BE2C (cell line): ENCODE data around the gene PSMD5.

Experiments
- DNase-seq: peaks from one replicate; pipeline ENCODE4 v3.0.0-alpha.2; 2020
- H3K27me3 ChIP-seq: fragments of 250-450 bp; sonication (Bioruptor Pico); 2 replicates; pipeline ENCODE4 v1.5.1; 2020; ENCODE audit warnings: mild to moderate bottlenecking
- H3K36me3 ChIP-seq: fragments of 250-450 bp; sonication (Bioruptor Pico); 2 replicates; pipeline ENCODE4 v1.5.1; 2020; ENCODE audit warnings: mild to moderate bottlenecking
- H3K4me1 ChIP-seq: fragments of 250-450 bp; sonication (Bioruptor Pico); 2 replicates; pipeline ENCODE4 v1.5.1; 2020
- H3K4me3 ChIP-seq: 2 replicates; pipeline ENCODE4 v1.5.1; 2011; ENCODE audit warnings: low read depth, low read length
- H3K9me3 ChIP-seq: fragments of 250-450 bp; sonication (Bioruptor Pico); 2 replicates; pipeline ENCODE4 v1.5.1; 2020
- CTCF ChIP-seq: IDR thresholded peaks from 2 replicates; pipeline ENCODE4 v1.5.1; 2012; ENCODE audit warnings: mild to moderate bottlenecking, low read depth, low read length

The PSMD5 gene

GRCh38 chr9:120855827-120856670 lies 13.3 kb upstream of the PSMD5 start:
- H3K27me3 ChIP-seq: no peaks in the 10 kb centered on the region
- DNase-seq: no peak
- H3K4me3 ChIP-seq: no peak overlapping the region
- no peaks in the 10 kb centered on the region for H3K4me1 ChIP-seq
- peaks cover 30% of the 10 kb centered on the region for H3K36me3 ChIP-seq
- H3K9me3 ChIP-seq: no peaks in the 10 kb centered on the region
- no peak for TF ChIP-seq CTCF

- Histone ChIP-seq H3K4me3 (no peak overlapping the region), H3K4me1 (no peaks in the 10 kb centered on the region), H3K27me3 (no peaks in the 10 kb centered on the region), H3K36me3 (peaks cover 19% of the 10 kb centered on the region), H3K9me3 (no peaks in the 10 kb centered on the region)
- DNase-seq: no peak
- TF ChIP-seq CTCF: no peak
These were observed 12.0 kb upstream of the PSMD5 start for GRCh38 chr9:120854596-120855327.

- Histone ChIP-seq H3K9me3 (no peaks in the 10 kb centered on the region), H3K4me3 (no peak overlapping the region), H3K27me3 (no peaks in the 10 kb centered on the region), H3K4me1 (no peaks in the 10 kb centered on the region), H3K36me3 (peaks cover 9% of the 10 kb centered on the region)
- TF ChIP-seq CTCF: no peak
- DNase-seq: no peak
These were observed 10.5 kb upstream of the PSMD5 start for GRCh38 chr9:120853198-120853597.

- Histone ChIP-seq H3K4me1 (no peaks in the 10 kb centered on the region), H3K36me3 (peaks cover 4% of the 10 kb centered on the region; the same call in 1 of the 2 replicates), H3K9me3 (no peaks in the 10 kb centered on the region), H3K27me3 (no peaks in the 10 kb centered on the region), H3K4me3 (no peak overlapping the region)
- DNase-seq: no peak
- no peak for TF ChIP-seq CTCF
These were observed 9.7 kb upstream of the PSMD5 start for GRCh38 chr9:120852240-120853010.

GRCh38 chr9:120851449-120851848 lies 8.7 kb upstream of the PSMD5 start:
- Histone ChIP-seq H3K4me3 (no peak overlapping the region), H3K4me1 (no peaks in the 10 kb centered on the region), H3K36me3 (no peaks in the 10 kb centered on the region; the same call in 1 of the 2 replicates), H3K27me3 (no peaks in the 10 kb centered on the region), H3K9me3 (no peaks in the 10 kb centered on the region)
- TF ChIP-seq CTCF: no peak
- DNase-seq: no peak
